Endothelial cell of umbilical vein (primary cell): Measurements from ENCODE around the gene GGA3. TPM values are rescaled to one million over a fixed set of nuclear protein-coding genes. Genes with fewer than 3 reads are reported as not detected.

ENCODE experiments used
- BruUV-seq: library from RNA; stranded (reverse); fragments of 400-500 nt; replicated peaks from 2 replicates; lab custom pipeline; 2021; lab: Mats Ljungman, UMichigan
- CTCF ChIA-PET: fragments of 300-600, 350-600 bp; sonication (Branson Sonifier 250); formaldehyde crosslinking; loops from one replicate; lab custom pipeline; 2021; ENCODE audit warnings: antibody characterized with exemption, inconsistent platforms; lab: Charles Lee
- POLR2A ChIA-PET: fragments of 300-600, 350-600 bp; sonication (Branson Sonifier 250); formaldehyde crosslinking; loops from one replicate; lab custom pipeline; 2021; ENCODE audit warnings: antibody characterized with exemption, inconsistent platforms; lab: Charles Lee
- DNase-seq: peaks from one replicate; pipeline ENCODE4 v3.0.0-alpha.2; 2011; ENCODE audit warnings: low read depth, low spot score
- FAIRE-seq: peaks from 2 replicates; lab custom pipeline; 2011; peaks lifted over from hg19 to GRCh38; lab: Jason Lieb, UNC
- H2AFZ ChIP-seq: 2 replicates; pipeline ENCODE4 v1.6.0; 2012; ENCODE audit warnings: low read depth, low read length, control low read depth, inconsistent platforms
- H3K27ac ChIP-seq: 2 replicates; pipeline ENCODE4 v1.5.1; 2011; ENCODE audit warnings: low read depth, mild to moderate bottlenecking, control low read depth, low read length, moderate library complexity; ENCODE audit not compliant: insufficient read depth
- H3K27me3 ChIP-seq, 2 experiments: 2 replicates each; pipeline versions ENCODE4 v1.6.0 to v1.6.1; 2011; ENCODE audit warnings: low read length in 2 of 2, mixed read lengths in 1 of 2; ENCODE audit not compliant: control insufficient read depth in 2 of 2, insufficient read depth in 2 of 2
- H3K36me3 ChIP-seq, 2 experiments: 2 replicates in 1 of 2; 3 replicates in 1 of 2; pipeline ENCODE4 v1.5.1; 2011; ENCODE audit warnings: low read length in 2 of 2, mild to moderate bottlenecking in 1 of 2, moderate library complexity in 1 of 2; ENCODE audit not compliant: control insufficient read depth in 2 of 2, insufficient read depth in 2 of 2; ENCODE audit errors: extremely low read depth in 1 of 2
- H3K4me1 ChIP-seq: 3 replicates; pipeline ENCODE4 v1.5.1; 2011; ENCODE audit warnings: mild to moderate bottlenecking, low read length; ENCODE audit not compliant: control insufficient read depth, insufficient read depth; ENCODE audit errors: extremely low read depth
- H3K4me2 ChIP-seq: 2 replicates; pipeline ENCODE4 v1.6.1; 2011; ENCODE audit warnings: low read length, control low read depth, mixed read lengths; ENCODE audit not compliant: insufficient read depth
- H3K4me3 ChIP-seq, 3 experiments: fragments of 200-600 bp in 1 of 3; sonication (generic), shearing (Covaris generic) in 1 of 3; replicated peaks in 1 of 3; 2 replicates each; pipeline ENCODE4 v1.5.1; 2011 to 2016; ENCODE audit warnings: control low read depth in 3 of 3, low read length in 3 of 3, mild to moderate bottlenecking in 2 of 3, inconsistent platforms in 1 of 3, low read depth in 1 of 3, moderate library complexity in 1 of 3; ENCODE audit not compliant: insufficient read depth in 1 of 3
- H3K79me2 ChIP-seq: 2 replicates; pipeline ENCODE4 v1.6.0; 2012; ENCODE audit warnings: low read length, inconsistent platforms; ENCODE audit not compliant: control insufficient read depth, insufficient read depth
- H3K9ac ChIP-seq: replicated peaks from 2 replicates; pipeline ENCODE3; 2011; ENCODE audit warnings: low read length, control low read depth; ENCODE audit not compliant: insufficient read depth; ENCODE audit errors: extremely low read depth
- H3K9me1 ChIP-seq: replicated peaks from 3 replicates; pipeline ENCODE4 v1.6.0; 2011; ENCODE audit warnings: mild to moderate bottlenecking, low read length; ENCODE audit not compliant: control insufficient read depth, insufficient read depth; ENCODE audit errors: extremely low read depth
- H3K9me3 ChIP-seq: replicated peaks from 2 replicates; pipeline ENCODE4 v1.5.1; 2012; ENCODE audit warnings: low read length, inconsistent platforms; ENCODE audit not compliant: control insufficient read depth, insufficient read depth
- H4K20me1 ChIP-seq: replicated peaks from 2 replicates; pipeline ENCODE3; 2011; ENCODE audit warnings: mild to moderate bottlenecking, low read length; ENCODE audit not compliant: control insufficient read depth, insufficient read depth; ENCODE audit errors: extremely low read depth
- CTCF ChIP-seq, 2 donors: IDR thresholded peaks; 1 replicate in 1 of 2; 2 replicates in 1 of 2; pipeline ENCODE4 v1.5.1; 2011; ENCODE audit warnings: low read length in 2 of 2, mild to moderate bottlenecking in 2 of 2, moderate library complexity in 2 of 2, control low read depth in 1 of 2, inconsistent platforms in 1 of 2, low read depth in 1 of 2; ENCODE audit not compliant: insufficient read depth in 1 of 2; ENCODE audit errors: extremely low read depth in 1 of 2
- MAX ChIP-seq: IDR thresholded peaks from 2 replicates; pipeline ENCODE4 v1.6.1; 2011; ENCODE audit not compliant: insufficient read depth, insufficient read length
- POLR2A ChIP-seq: IDR thresholded peaks from 2 replicates; pipeline ENCODE4 v1.6.1; 2012; ENCODE audit warnings: low read depth, mild to moderate bottlenecking, control low read depth, low read length
- POLR2AphosphoS5 ChIP-seq: IDR thresholded peaks from 2 replicates; pipeline ENCODE4 v1.6.1; 2012; ENCODE audit warnings: low read depth, mild to moderate bottlenecking, control low read depth, low read length, moderate library complexity; ENCODE audit not compliant: insufficient read depth
- dilution Hi-C: fragments of 300-500 bp; cut with MboI; formaldehyde crosslinking; loops from one replicate; pipeline ENCODE4 v1.15.0; 2019; ENCODE audit warnings: low sequenced_read_pairs; ENCODE audit not compliant: extremely low pct_ligation_motif_present
- intact Hi-C: fragments of 100-400 bp; cut with micrococcal nuclease; formaldehyde crosslinking; loops from one replicate; pipeline ENCODE4 v1.10.0; 2022
- polyA plus RNA-seq, 4 experiments: library from polyadenylated mRNA; depleted of rRNA in 3 of 4; stranded (reverse) in 3 of 4; unstranded in 1 of 4; fragments of >200 nt; gene quantifications; 2 replicates each; pipeline versions ENCODE4 v1.2.1 to v1.2.3, GENCODE V29; 2011 to 2012; ENCODE audit warnings: missing spikeins in 1 of 4
- total RNA-seq: library from RNA; stranded (reverse); gene quantifications from 2 replicates; pipeline ENCODE4 v1.2.3, GENCODE V29; 2021

The GGA3 gene
- total and polyA plus RNA-seq, 2 donors (not counting 3 experiments of a cell fraction or from before 2014, with no cell fraction given), result 41.2 to 62.9 TPM

GRCh38 chr17:75205037-75205792 is 56.2 kb downstream of the GGA3 start, which contains the start of gene NUP85:
TSS of gene NUP85 (plus strand) at chr17:75205679. CDS start at chr17:75205762, 83 bp downstream.
- DNase-seq (peak; percentile 96), FAIRE-seq (peak; percentile 92)
- Histone ChIP-seq H3K4me2 (peak within 1 kb of the TSS; percentile 83), H4K20me1 (no peaks in the 10 kb centered on the region), H2AFZ (peak within 1 kb of the TSS; percentile 93), H3K79me2 (peaks cover 29% of the 10 kb centered on the region), H3K9me1 (no peaks in the 10 kb centered on the region), H3K27ac (peak within 1 kb of the TSS; percentile 90), H3K4me3 (peak within 1 kb of the TSS; percentile 58 to 91 (median 85)), H3K9me3 (no peaks in the 10 kb centered on the region), H3K9ac (peak within 1 kb of the TSS; percentile 96), H3K27me3 (no peaks in the 10 kb centered on the region), H3K36me3 (peaks cover 0 to under 1% of the 10 kb centered on the region in 2 experiments), H3K4me1 (peaks cover 2% of the 10 kb centered on the region)
- ChIA-PET POLR2A (no interaction called here), CTCF (interaction anchor here (1.0 to 9.1 kb wide), 7 partner anchors 33 to 244 kb away, joined by 3 to 257 read pairs (median 4); partner anchors contain the start of gene MRPL58)
- intact Hi-C loops, result loop anchor here (1.0 kb wide), 3 partner anchors 22 to 91 kb away; partner anchors contain the start of gene JPT1
- dilution Hi-C loops, result no loop called here
- BruUV-seq, result TSS peak; percentile 98
- peak; percentile 88 for TF ChIP-seq POLR2A
- no peak for TF ChIP-seq CTCF (IDR thresholded peaks at IDR 0.05; ENCODE audit: extremely low read depth in 1 of 2, insufficient read depth in 1 of 2, low read depth in 1 of 2, low read length in 2 of 2)
- TF ChIP-seq POLR2AphosphoS5, result peak; percentile 87
- peak; percentile 33 for TF ChIP-seq MAX
